Thyroid gland (tissue), 4 donors: ENCODE measurements around the gene NCAPH2. TPM values are rescaled to one million over a fixed set of nuclear protein-coding genes. Genes with fewer than 3 reads are reported as not detected.

Experiments used
- DNase-seq, 2 donors: peaks; one replicate each; pipeline ENCODE4 v3.0.0-alpha.2; 2019
- H3K27ac ChIP-seq, 3 donors: fragments of 200-600 bp; sonication (generic); 1 replicate in 2 of 3; 2 replicates in 1 of 3; pipeline ENCODE4 v1.5.1; 2016 to 2019; ENCODE audit warnings: mild to moderate bottlenecking in 1 of 3, moderate library complexity in 1 of 3
- H3K27me3 ChIP-seq: fragments of 200-600 bp; sonication (generic); one replicate; pipeline ENCODE4 v1.5.1; 2019
- H3K36me3 ChIP-seq, 2 donors: fragments of 200-600 bp; sonication (generic); one replicate each; pipeline ENCODE4 v1.5.1; 2016 to 2019
- H3K4me1 ChIP-seq, 2 donors: fragments of 200-600 bp; sonication (generic); one replicate each; pipeline ENCODE4 v1.5.1; 2017 to 2019
- H3K4me3 ChIP-seq, 3 donors: fragments of 200-600 bp; sonication (generic); replicated peaks in 1 of 3; 1 replicate in 2 of 3; 2 replicates in 1 of 3; pipeline ENCODE4 v1.5.1; 2016; ENCODE audit warnings: mild to moderate bottlenecking in 1 of 3
- H3K9me3 ChIP-seq: fragments of 200-600 bp; sonication (generic); one replicate; pipeline ENCODE4 v1.5.1; 2017
- CTCF ChIP-seq, 6 experiments: fragments of 200-600 bp in 3 of 6; fragments of 450-650 bp in 3 of 6; sonication (generic) in 3 of 6; IDR thresholded peaks; one replicate each; pipeline ENCODE4 v1.5.1; 2016 to 2019; ENCODE audit warnings: antibody characterized with exemption in 6 of 6, mild to moderate bottlenecking in 2 of 6, inconsistent platforms in 1 of 6, moderate library complexity in 1 of 6
- POLR2A ChIP-seq, 2 donors: fragments of 450-650 bp; IDR thresholded peaks; one replicate each; pipeline ENCODE4 v1.6.1; 2017; ENCODE audit warnings: antibody characterized with exemption in 2 of 2, mild to moderate bottlenecking in 2 of 2, moderate library complexity in 1 of 2
- WGBS, 2 donors: methylation state at CpG; one replicate each; pipeline ENCODE4 v1.1.5; 2017; 5-methylcytosine and 5-hydroxymethylcytosine counted together
- intact Hi-C: fragments of 100-400 bp; cut with DNase I; formaldehyde crosslinking; loops from one replicate; pipeline ENCODE4 v1.15.1; 2023
- total RNA-seq, 4 donors: library from RNA; depleted of rRNA; stranded (reverse); fragments of >200 nt; gene quantifications; one replicate each; pipeline ENCODE4 v1.2.3, GENCODE V29; 2016

NCAPH2 gene
- total RNA-seq = 10 to 100 TPM; 39.6 to 47.5 (median 43.1) TPM

- peaks cover 9 to 16% of the 10 kb centered on the region in 2 donors for H3K4me1 ChIP-seq
- no peaks in the 10 kb centered on the region for H3K9me3 ChIP-seq
- peak; percentile 93 to 95 for DNase-seq
- peak within 1 kb of the TSS; percentile 65 to 92 (median 89) for H3K27ac ChIP-seq
- peak in 1 of 2 donors; percentile 79 for TF ChIP-seq POLR2A (IDR thresholded peaks at IDR 0.05)
- TF ChIP-seq CTCF (IDR thresholded peaks at IDR 0.05) = peak in 1 of 6 experiments; percentile 30
- WGBS, 2 donors = 1% methylated on average over 9 to 24 of the region's 76 CpGs
- H3K36me3 ChIP-seq = peaks cover 15 to 18% of the 10 kb centered on the region in 2 donors
- H3K4me3 ChIP-seq = peak within 1 kb of the TSS; percentile 87 to 98 (median 91)
- intact Hi-C loops = loop anchor here (10.0 kb wide), 1 partner anchor 263 kb away; the partner anchor contains the start of gene TUBGCP6
- H3K27me3 ChIP-seq = no peaks in the 10 kb centered on the region
Measured at GRCh38 chr22:50507991-50508884, at the start of gene NCAPH2. NCAPH2 (plus strand) TSS chr22:50508224; CDS start chr22:50508338, 114 bp downstream.

GRCh38 chr22:50459016-50459415 lies 49.0 kb upstream of the NCAPH2 start:
- Histone ChIP-seq H3K27me3 (no peaks in the 10 kb centered on the region), H3K27ac (no peak overlapping the region), H3K4me3 (no peak overlapping the region), H3K36me3 (peaks cover 83 to 91% of the 10 kb centered on the region in 2 donors), H3K9me3 (no peaks in the 10 kb centered on the region), H3K4me1 (peaks cover 18 to 24% of the 10 kb centered on the region in 2 donors)
- TF ChIP-seq POLR2A (IDR thresholded peaks at IDR 0.05) (no peak), CTCF (IDR thresholded peaks at IDR 0.05) (no peak)
- intact Hi-C loops = no loop called here
- no peak for DNase-seq
- 93 to 96% methylated on average over 18 to 19 of the region's 22 CpGs for WGBS, 2 donors

- no peak for DNase-seq
- H3K9me3 ChIP-seq = no peaks in the 10 kb centered on the region
- peaks cover 83 to 91% of the 10 kb centered on the region in 2 donors for H3K36me3 ChIP-seq
- H3K4me3 ChIP-seq = no peak overlapping the region
- H3K27ac ChIP-seq = no peak overlapping the region
- no peak for TF ChIP-seq CTCF (IDR thresholded peaks at IDR 0.05)
- TF ChIP-seq POLR2A (IDR thresholded peaks at IDR 0.05) = no peak
- H3K4me1 ChIP-seq = peaks cover 18 to 24% of the 10 kb centered on the region in 2 donors
- intact Hi-C loops = no loop called here
- 96 to 99% methylated on average over 12 to 35 of the region's 41 CpGs for WGBS, 2 donors
- H3K27me3 ChIP-seq = no peaks in the 10 kb centered on the region
Measured at GRCh38 chr22:50459496-50460140, 48.4 kb upstream of the NCAPH2 start.

GRCh38 chr22:50460938-50461337 lies 47.1 kb upstream of the NCAPH2 start:
- Histone ChIP-seq H3K27me3 (no peaks in the 10 kb centered on the region), H3K27ac (no peak overlapping the region), H3K36me3 (peaks cover 84 to 91% of the 10 kb centered on the region in 2 donors), H3K9me3 (no peaks in the 10 kb centered on the region), H3K4me3 (no peak overlapping the region), H3K4me1 (peaks cover 14 to 18% of the 10 kb centered on the region in 2 donors)
- no peak for DNase-seq
- 94 to 95% methylated on average over 17 of the region's 17 CpGs for WGBS, 2 donors
- no peak for TF ChIP-seq CTCF (IDR thresholded peaks at IDR 0.05)
- no peak for TF ChIP-seq POLR2A (IDR thresholded peaks at IDR 0.05)
- intact Hi-C loops = no loop called here
